Hematopoietic multipotent progenitor cell treated with erythropoietin and hydrocortisone succinate and interleukin-3 and kit ligand, for 6 days (in vitro differentiated cells): ENCODE results near the gene INTS3.
"Not testable (repeated sequence)": the region's sequence is repeated elsewhere in the genome, so short reads cannot be mapped to it uniquely, and the experiment has no call there.

ENCODE experiments used
- DNase-seq: peaks from one replicate; pipeline ENCODE4 v3.0.0-alpha.2; 2015

INTS3 gene

DNA sequence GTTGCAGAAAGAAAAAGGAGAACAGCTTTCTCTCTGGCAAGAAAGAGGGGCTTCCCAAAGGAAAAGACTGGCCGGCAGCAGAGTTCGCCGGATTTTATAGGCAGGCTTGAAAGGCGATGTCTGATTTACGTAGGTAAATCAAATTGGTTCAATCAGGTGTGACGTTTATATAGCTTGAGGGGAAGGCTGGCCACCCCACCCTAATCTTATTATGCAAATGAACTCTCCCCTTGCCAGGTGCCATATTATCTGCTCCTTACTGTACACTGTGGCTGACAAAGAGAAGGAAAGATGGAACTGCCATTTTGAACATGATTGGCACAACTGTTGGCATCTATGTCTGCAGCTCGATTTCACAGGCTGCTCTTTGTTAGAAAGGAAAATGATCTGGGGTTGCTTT, 16.8 kb upstream of the INTS3 start:
- no peak for DNase-seq

DNA sequence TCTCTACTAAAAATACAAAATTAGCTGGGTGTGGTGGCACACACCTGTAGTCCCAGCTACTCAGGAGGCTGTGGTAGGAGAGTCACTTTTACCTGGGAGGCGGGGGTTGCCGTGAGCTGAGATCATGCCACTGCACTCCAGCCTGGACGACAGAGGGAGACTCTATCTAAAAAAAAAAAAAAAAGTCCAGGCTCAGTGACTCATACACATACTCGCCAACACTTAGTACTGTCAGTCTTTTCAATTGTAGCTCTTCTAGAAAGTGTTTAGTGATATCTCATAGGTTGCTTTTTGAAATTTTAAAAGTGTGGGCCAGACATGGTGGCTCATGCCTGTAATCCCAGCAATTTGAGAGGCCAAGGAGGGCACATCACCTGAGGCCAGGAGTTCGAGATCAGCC, 11.6 kb upstream of the INTS3 start:
- DNase-seq, result not testable (repeated sequence)

DNA sequence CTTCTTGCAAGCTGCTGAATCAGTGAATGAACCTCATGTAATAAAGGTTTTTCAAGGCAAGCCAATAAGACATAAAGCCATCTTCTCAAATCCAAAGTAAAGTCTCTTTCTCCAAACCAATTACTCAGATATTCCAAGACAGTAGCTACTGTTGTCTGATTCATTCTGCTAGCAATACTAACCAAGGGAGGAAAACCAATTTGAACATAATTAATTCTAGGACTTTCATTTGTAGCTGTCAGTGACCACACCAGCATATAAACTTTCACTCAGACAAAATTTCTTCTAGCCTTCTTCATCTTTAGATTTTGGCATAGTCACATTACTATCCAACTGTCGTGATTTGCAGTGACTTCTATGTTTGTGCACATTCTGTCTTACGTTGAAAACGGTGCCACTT, 10.5 kb upstream of the INTS3 start:
- no peak for DNase-seq

DNA sequence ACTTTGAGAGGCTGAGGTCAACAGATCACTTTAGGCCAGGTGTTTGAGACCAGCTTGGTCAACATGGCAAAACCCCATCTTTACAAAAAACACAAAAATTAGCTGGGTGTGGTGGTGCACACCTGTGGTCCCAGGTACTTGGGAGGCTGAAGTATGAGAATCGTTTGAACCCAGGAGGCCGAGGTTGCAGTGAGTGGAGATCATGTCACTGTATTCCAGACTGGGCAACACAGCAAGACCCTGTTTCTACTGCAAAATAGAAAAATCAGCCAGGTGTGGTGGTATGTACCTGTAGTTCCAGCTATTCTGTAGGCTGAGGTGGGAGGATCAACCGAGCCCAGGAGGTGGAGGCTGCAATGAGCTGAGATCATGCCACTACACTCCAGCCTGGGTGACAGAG, 4.2 kb upstream of the INTS3 start:
- no peak for DNase-seq

DNA sequence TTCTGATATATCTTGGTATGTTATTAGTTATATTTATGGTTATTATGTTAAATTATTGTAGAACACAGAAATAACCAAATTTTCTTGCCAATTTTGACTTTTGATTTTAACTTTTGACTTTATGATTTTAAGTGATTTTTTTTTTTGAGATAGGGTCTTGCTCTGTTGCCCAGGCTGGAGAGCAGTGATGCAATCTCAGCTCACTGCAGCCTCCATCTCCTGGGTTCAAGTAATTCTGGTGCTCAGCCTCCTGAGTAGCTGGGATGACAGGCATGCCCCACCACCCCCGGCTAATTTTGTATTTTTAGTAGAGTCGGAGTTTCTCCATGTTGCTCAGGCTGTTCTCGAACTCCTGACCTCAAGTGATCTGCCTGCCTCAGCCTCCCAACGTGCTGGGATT, 3.2 kb upstream of the INTS3 start:
- DNase-seq, result not testable (repeated sequence)

DNA sequence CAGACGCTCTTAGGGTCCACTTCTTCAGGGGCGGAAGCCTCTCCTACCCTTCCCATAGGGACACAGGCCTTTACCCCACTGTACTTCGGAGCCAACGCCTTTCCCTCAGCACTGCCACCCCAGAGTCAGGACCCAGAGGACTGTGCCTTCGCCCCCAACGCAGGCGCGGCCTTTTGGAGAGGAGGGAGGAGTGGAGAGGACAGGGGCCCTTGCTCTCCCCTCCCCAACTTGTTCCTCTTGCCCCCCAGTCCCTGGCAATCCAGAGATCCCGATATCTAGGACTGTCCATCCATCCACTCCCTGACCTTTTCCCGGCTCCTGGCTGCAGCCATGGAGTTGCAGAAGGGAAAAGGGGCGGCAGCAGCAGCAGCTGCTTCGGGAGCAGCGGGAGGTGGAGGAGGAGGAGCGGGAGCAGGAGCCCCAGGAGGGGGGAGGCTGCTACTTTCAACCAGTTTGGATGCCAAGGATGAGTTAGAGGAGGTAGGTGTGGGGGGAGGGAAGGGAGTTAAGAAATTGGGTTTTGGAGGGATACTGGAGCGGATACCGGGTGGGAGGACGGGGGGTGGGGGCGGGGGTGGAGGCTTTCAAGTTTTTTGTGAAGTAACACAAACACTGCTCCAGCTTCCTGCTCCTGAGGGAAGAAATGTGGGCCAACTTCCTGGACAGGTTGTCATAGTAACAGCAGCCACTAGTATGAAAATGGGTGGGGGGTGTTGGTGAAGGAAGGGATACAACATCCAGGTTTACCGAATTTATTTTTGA, 636 bp downstream of the INTS3 start:
- DNase-seq, result peak; percentile 54

DNA sequence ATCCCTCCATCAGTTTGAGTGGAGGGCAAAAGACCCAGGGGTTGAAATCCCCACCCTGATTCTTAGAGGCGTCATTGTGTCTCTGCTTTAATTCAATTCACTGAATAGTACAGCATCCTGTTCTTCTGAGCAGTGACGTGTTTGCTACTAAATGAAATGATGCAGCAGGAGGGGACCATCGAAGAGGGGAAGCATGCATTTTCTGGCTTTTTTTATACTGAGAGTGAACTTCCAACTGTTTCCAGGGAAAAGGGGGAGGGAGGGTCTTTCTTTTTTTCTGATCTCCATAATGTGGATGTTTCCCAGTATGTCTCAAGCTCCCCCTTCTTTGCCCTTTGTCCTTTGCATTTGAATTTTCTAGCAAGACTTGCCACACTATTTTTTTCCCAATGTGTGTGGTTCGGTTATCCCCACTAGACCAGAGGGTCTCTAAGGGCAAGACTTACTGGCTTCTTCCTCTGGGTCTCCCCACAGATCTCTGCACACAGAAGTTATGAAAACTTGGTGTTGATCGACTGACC, 2.7 kb downstream of the INTS3 start:
- DNase-seq, result no peak

DNA sequence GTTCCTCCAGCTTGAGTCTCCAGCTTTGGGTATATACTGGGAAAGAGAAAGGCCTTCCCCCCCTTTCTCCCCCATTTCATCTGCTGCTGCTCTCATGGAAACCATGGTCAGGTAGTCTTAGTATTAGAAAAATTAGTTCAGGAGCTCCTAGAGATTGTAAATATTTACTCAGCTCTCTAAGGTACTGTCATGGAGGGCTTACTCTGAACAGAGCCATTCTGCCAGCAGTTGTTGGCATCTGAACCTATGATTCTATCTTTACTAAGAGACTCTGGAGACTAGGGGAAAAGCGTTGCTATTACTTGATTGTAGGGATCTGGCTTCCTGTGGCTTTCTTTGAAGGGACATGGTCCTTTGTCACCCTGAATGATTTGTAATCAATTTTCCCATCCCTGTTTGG, 6.1 kb downstream of the INTS3 start:
- no peak for DNase-seq

DNA sequence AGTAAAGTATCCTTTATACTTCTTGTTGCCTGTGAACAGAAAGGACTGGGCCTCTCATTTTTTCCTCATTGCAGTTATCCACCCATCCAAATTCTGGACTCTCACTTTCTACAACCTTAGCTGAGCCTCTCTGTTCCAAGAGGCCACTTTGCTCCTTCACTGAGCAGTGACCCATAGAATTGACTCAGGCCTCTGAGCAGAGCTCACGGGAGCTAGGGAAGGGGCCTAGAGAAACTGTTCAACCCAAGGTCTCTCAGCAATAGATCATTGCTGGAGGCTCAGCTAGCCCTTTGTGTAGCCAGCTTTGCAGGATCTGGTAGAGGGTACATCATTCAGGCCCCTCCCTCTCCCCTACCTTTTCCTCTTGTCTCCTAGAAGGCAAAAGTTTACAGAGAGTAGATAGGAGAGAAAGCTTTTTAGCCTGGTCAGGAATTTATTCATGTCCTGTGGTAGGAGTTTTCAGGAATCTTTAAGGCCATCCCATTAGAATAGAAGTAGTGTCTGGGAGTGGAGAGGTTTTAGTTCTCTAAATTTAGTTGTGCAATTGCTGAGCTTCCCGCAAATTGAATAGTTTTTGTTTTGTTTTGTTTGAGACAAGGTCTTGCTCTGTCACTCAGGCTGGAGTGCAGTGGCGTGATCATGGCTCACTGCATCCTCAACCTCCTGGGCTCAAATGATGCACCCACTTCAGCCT, 6.7 kb downstream of the INTS3 start:
- no peak for DNase-seq

DNA sequence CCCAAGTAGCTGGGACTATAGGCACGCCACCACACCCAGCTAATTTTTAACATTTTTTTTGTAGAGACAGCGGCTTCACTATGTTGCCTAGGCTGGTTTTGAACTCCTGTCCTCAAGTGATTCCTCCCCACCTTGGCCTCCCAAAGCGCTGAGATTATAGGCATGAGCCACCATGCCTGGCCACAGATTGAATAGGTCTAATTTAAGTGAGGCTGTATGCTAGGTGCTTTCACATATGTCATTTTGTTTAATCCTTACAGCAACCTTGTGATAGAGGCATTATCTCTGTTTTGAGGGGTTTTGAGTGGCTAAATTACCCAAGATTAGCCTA, 7.2 kb downstream of the INTS3 start:
- no peak for DNase-seq

DNA sequence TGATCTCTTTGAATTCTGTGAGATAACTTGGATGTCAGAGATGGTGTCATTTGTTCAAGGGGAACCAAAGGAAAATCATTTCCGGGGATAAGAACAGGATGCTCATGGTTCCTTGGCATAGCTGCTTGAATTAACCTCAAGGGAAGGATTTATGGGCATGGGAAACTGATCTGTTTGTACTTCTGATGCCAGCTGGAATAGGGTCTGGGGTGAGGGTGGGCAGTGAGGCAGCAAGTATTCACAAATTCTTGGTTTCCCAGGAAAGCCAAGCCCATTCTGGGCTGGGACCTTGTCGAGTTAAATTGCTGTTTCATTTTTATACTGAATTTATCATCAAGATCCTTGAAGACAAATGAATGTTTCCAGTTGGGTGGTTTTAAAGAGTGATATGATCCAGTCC, 14.1 kb downstream of the INTS3 start:
- DNase-seq, result no peak

DNA sequence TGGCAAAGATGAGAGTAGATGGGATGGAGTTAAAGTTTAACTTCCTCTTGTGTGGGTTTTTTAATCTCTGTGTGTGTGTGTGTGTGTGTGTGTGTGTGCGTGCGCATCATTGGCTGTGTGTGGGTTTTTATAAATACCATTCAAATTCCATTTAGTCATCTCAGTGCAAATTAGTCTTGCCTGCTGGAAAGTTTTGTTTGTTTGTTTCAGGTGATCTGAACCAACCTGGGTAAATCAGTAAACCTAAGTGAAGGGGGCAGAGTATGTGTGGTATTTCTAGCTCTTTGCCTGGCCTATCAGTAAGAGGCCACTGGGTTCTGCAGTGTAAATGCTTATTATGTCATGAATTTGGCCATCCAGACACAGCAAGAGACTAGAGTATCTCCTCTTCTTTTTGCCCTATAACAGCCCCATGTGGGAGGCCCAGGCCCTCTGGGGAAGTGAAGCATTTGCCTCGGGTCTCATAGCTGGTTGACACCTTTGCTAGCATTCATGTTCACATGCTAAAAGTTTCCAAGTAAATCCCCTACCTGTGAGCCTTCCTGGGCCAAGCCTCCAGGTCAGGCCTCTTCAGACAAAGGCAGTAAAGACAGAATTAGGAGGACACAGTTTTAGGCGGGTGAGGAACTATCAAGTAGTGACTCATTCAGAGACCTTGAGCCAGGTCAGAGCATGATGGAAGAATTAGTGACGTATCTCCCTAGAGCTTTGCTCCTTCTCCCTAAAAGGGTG, 14.7 kb downstream of the INTS3 start:
- peak; percentile 33 for DNase-seq

DNA sequence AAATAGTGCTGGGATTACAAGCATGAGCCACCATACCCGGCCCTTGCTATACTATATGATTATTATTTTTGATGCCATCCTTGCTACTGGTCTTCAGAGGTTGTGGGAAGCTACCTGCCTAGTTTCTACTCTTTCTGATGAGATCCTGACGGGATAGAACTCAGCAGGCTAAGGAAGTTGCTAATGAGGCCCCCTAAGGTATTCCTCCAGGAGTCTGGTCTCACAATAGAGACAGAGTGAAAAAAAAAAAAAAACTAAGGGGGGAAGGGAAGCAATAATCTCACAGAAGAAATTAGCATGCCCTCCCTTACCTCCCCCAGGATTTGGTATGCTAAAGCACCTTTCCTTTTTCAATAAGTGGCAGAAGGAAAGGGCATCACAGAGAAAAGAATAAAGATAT, 17.6 kb downstream of the INTS3 start:
- DNase-seq, result no peak

DNA sequence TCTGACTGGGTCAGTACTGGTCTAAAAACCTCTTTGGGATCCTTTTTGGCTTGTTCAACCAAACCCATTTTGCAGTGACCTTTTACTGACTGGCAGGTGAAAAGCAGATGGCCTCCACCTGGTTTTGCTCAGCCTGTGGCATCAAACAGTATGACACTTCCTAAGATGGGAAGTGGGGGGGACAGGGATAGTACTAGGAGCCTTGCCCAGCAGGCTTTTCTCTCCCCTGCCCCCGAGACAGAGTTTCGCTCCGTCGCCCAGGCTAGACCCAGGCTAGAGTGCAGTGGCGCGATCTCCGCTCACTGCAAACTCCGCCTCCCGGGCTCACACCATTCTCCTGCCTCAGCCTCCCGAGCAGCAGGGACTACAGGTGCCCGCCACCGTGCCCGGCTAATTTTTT, 18.3 kb downstream of the INTS3 start:
- DNase-seq, result no peak

DNA sequence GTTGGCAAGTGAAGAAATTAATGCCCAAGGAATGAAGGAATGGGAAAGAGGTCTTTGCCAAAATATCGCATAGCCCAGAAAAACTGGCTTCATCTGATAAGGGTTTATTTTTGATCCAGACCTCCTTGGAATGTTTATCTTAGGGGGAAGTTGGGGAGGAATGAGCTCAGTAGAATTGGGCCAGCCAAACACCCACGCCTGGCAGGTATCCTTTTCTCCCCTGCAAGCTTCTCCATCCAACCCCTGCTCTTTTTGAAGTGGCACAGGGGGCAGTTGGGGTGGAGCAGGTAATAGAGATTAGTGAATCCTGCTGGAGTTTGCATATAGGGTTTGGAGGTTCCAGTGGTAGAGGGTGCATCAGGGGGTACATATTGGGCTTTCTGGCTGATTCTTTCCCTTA, 21.1 kb downstream of the INTS3 start:
- no peak for DNase-seq

DNA sequence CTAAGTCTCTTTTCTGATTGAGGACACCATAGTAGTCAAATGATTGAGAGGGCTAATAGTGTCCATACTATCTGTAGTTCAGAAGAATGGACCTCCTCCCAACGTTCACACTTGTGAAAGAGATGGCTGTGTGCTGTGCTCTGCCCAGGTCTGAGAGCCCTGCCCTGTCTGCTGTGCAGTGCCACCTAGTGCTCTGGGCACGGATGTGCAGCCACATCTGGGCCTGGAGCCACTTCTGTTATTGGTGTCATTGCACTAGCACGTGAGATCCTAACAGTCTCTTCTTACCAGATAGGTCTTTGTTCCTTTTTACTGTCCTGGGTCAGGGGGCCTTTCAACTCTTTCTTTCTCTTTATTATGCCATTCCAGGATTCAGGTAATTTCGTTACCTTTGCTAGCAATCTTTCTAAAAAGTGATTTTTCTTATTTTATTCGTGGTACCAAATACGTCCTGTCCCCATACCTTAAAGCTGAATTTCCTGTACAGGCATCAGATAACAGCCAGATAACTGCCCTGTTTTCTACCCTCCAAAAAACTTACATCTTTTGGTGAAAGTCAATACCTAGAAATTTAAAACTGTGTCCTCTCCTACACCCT, 21.7 kb downstream of the INTS3 start:
- DNase-seq, result peak; percentile 93

DNA sequence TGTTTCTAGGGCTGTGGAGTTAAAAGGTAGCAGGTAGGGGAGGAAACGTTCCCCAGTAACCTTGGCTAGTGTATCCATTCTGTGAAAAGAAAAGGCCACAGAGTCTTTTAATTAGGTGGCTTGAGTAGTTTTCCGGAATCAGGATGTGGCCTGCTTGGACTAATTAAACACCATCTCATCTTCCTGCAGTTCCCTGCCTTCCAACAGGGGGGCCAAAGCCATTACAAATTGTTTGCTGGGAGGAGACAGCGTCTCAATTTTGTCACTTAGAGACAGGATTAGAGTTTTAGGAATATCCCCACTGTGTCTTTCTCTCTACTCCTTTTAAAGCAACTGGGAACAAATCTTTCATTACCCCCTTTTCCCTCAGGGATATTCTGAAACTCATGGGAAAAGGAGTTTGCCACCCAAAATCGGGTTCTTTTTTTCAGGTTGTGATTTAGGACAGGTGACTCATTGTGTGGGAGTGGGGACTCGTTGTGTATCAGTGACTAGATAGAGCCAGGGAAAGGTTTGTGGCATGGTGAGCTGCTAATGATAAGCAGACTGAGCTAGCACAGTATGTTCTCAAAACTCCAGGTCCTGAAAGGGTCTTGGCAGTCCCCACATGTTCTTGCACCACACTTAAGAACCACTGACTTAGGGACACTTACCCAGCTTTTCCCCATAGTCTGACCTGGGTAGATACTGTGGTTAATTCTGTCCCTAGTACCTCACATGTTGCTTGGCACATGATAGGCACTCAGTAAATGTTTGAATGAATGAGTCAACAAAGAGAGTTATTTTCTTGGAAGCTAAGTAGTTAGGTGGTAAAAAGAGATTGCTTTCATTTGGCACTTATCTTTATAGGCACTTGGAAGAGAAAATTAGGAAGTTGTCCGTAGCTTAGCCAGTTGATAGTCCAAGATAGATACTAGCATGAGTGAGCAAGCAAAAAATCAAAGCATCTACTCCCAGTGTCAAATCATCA, 22.5 kb downstream of the INTS3 start:
- peak; percentile 33 for DNase-seq

DNA sequence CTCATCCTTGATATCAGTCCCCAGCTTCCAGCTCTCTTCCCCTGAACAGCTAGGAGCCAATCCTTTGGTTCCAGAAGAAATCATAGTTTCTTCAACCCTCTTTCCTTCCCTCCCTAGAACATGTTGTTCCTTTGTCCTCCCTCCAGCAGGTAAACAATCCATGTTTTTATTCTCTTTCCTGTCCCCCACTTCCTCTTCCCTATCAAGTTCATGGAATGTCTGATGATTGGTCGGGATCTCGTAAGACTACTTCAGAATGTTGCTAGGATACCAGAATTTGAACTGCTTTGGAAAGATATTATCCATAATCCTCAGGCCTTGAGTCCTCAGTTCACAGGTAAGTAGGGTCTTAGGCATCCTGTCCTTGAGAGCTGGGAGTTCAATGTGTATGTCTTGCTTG, 24.2 kb downstream of the INTS3 start:
- DNase-seq, result no peak

DNA sequence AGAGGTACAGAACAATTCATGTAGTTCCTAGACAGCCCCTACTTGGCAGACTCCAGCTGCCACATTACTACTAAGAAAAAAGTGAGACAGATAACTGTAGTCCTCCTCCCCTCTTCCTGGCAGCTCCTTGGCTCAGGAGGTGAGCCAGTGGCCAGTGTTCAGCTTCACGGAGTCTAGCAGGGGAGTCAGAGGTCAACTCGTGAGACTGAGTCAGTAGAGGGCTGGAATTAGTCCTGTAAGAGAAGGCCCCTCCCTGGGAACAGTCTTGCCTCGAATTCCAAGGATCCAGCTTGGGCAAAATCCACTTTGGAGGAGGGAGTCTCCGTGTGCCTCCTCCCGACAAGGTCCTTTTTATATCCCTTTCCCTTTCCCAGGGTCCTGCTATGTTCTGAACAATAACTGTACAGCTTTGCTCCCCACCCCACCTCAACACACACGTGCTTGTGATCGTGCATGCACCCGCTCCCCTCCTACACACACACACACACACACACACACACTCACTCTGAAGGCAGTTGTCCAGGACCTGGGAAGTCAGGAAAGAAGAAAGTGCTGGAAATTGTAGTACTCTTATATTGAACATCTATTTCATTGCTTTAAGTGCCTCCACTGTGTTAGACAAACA, 24.8 kb downstream of the INTS3 start:
- no peak for DNase-seq

DNA sequence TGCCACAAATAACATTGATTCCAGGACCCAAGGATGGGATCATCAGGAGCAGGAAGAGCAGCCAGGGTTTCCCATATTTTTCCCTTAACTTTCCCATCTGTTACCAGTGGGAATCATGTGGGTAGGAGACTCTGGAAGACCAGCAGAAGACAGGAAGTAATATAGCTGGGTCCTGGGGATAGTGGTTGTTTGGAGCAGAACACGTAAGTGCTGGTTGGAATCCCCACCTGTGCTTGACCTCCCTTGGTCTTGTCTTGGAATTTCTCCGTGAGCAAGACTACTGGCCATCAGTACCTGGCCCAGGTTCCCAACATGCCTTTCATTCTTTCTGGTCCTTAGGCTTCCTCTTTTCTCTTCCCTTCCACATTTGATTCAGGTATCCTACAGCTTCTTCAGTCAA, 26.4 kb downstream of the INTS3 start:
- no peak for DNase-seq

DNA sequence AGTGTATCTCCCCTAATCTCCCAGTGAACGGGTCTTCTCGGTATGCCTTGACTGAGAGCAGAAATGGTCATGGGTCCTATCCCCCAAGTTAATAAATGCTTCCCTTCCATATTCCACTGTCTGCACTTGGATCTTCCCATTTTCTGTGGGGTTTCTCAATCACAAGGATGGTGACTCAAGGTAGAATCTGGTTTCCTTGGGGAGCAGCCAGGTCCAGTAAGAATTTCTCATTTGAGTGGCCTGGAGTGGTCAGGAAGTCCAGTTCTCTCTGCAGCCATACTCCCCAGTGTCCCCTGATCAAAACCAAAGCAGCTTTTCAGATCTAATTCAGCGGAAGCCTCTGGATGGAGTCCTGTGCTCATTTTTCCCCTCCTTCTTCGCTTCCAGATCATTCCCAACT, 32.6 kb downstream of the INTS3 start:
- no peak for DNase-seq
